Activated CD4-positive, alpha-beta memory T cell treated with anti-CD3 and anti-CD28 coated beads for 36 hours (primary cell): ENCODE data around the gene EXO5. TPM values are rescaled to one million over a fixed set of nuclear protein-coding genes. Genes with fewer than 3 reads are reported as not detected.

Experiments
- CTCF ChIA-PET: fragments of 350-600 bp; sonication (Branson Sonifier 250); formaldehyde crosslinking; loops from one replicate; lab custom pipeline; 2021; ENCODE audit warnings: antibody characterized with exemption, inconsistent platforms; lab: Charles Lee
- POLR2A ChIA-PET: fragments of 350-600 bp; sonication (Branson Sonifier 250); formaldehyde crosslinking; loops from one replicate; lab custom pipeline; 2021; ENCODE audit warnings: antibody characterized with exemption; lab: Charles Lee
- DNase-seq: peaks from one replicate; pipeline ENCODE4 v3.0.0-alpha.2; 2020
- H3K27ac Mint-ChIP-seq: one replicate; pipeline ENCODE4 v1.8.0; 2021; ENCODE audit warnings: mixed read lengths
- H3K27me3 Mint-ChIP-seq: one replicate; pipeline ENCODE4 v1.8.0; 2021; ENCODE audit warnings: mixed read lengths
- H3K36me3 Mint-ChIP-seq: one replicate; pipeline ENCODE4 v1.8.0; 2021; ENCODE audit warnings: mixed read lengths
- H3K4me1 Mint-ChIP-seq: one replicate; pipeline ENCODE4 v1.8.0; 2021; ENCODE audit warnings: low read depth, mixed read lengths
- H3K4me3 Mint-ChIP-seq: one replicate; pipeline ENCODE4 v1.8.0; 2021; ENCODE audit warnings: mild to moderate bottlenecking, mixed read lengths
- H3K9me3 Mint-ChIP-seq: one replicate; pipeline ENCODE4 v1.8.0; 2021; ENCODE audit warnings: mixed read lengths
- intact Hi-C: fragments of 100-400 bp; cut with micrococcal nuclease; formaldehyde crosslinking; loops from one replicate; pipeline ENCODE4 v1.15.1; 2023
- total RNA-seq, 2 experiments: library from RNA; stranded (reverse); gene quantifications; one replicate each; pipeline ENCODE4 v1.2.3, GENCODE V29; 2021

Gene EXO5
- total RNA-seq, 2 experiments from 2014 or later = 9.7 to 11.7 TPM

DNA sequence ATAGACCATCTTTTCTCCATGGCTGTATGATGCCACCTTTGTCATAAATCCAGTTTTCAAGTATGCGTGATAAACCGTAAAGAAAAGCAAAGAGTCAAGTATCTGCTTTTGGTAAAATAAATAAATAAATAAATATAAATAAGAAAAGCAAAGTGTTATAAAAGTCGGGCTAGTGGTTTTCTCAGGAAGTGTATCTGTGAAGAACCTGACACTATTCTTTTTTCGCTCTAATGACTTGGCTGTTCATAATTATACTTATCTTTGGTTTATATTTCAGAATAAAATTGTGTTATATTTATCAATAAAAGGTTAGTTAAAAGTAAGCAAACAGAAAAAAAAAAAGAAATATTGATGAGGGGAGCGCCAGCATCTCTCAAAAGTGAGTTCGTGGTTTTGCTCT lies 594 bp upstream of the EXO5 start:
- H3K27me3 Mint-ChIP-seq = no peaks in the 10 kb centered on the region
- CTCF ChIA-PET = interaction anchor here (0.6 to 3.5 kb wide), 3 partner anchors 25 to 70 kb away, joined by 3 to 15 read pairs (median 3); partner anchors contain the start of genes ZFP69B and ZNF684
- peaks cover 11% of the 10 kb centered on the region for H3K4me1 Mint-ChIP-seq
- POLR2A ChIA-PET = interaction anchor here (0.7 to 1.8 kb wide), 4 partner anchors 24 to 134 kb away, joined by 3 to 8 read pairs (median 6); partner anchors contain the start of genes ZFP69B and ZNF684
- H3K36me3 Mint-ChIP-seq = peaks cover 52% of the 10 kb centered on the region
- no peak for DNase-seq
- intact Hi-C loops = loop anchor here (1.0 to 2.0 kb wide), 3 partner anchors 23 to 57 kb away; partner anchors contain the start of genes ZFP69 and ZNF684
- H3K9me3 Mint-ChIP-seq = peaks cover 49% of the 10 kb centered on the region
- peak overlapping the region; percentile 77 for H3K4me3 Mint-ChIP-seq
- peak overlapping the region; percentile 78 for H3K27ac Mint-ChIP-seq

DNA sequence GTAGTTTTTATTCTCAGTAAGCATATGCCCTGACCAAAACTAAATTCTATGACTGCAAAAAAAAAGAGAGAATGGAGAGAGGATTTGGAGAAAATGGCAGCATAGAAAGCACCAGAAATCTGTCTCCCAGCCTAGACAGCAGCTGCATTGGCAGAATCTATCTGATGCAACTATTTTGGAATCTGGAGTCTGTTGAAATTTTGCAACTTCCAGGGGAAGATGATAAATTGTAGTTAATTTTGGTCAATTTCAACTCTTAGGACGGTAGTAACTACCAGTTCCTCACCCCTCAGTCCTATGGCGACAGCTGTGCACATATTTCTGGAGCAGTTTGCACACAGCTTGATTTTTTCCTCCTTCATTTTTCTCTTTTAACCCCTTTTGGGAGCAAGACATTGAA lies 10.9 kb downstream of the EXO5 start:
- DNase-seq = no peak
- Mint-ChIP-seq H3K9me3 (peaks cover 67% of the 10 kb centered on the region), H3K27me3 (peaks cover under 1% of the 10 kb centered on the region), H3K4me3 (no peak overlapping the region), H3K36me3 (peaks cover 37% of the 10 kb centered on the region), H3K4me1 (no peaks in the 10 kb centered on the region), H3K27ac (no peak overlapping the region)
- ChIA-PET POLR2A (no interaction called here), CTCF (no interaction called here)
- intact Hi-C loops = no loop called here

GRCh38 chr1:40530735-40531380 lies 22.3 kb downstream of the EXO5 start:
- CTCF ChIA-PET = interaction anchor here (0.9 to 1.9 kb wide), 5 partner anchors 80 to 387 kb away, joined by 3 to 10 read pairs (median 3); partner anchors contain the start of gene ZFP69B

DNA sequence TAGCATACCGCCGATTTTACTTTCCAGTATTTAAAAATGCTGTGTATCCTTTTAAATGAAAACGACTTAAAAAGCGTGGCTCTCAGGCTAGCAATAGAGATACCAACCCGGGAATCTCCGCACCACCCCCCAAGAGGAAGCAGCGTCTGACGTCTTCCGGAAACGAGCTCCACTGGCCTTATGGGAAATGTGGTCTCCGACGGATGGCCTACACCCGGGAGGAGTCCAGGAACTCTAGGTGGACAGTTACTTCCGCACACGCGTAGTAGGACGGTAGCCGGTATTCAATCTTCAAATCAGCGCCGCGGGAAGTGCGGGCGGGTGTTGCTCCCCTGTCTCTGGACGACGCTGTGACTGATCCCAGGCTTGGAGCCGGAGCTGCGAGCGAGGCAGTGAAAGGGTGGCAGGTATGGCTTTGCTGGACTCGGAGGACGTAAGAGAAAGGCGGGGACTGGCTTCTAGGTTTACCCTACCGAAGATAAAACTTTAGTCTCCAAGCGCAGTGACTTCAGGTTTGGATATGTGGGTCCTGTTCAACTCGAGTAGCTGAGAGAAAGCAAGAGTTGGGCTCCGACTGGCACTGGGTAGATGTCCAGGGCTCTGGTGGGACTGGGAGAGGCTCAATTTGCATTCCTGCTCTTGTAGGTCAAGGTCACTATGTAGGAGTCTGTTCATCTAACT lies 23.0 kb downstream of the EXO5 start, which contains the start of gene ZNF684:
ZNF684 (plus strand) TSS at position 257 of the 681 bp plus-strand sequence. CDS start 1,530 bp downstream, outside the sequence.
- DNase-seq = peak; percentile 92
- intact Hi-C loops = loop anchor here (1.0 to 5.0 kb wide), 4 partner anchors 23 to 161 kb away; partner anchors contain the start of genes EXO5 and NFYC
- peaks cover 4% of the 10 kb centered on the region for H3K9me3 Mint-ChIP-seq
- peaks cover 12% of the 10 kb centered on the region for H3K36me3 Mint-ChIP-seq
- peaks cover 19% of the 10 kb centered on the region for H3K4me1 Mint-ChIP-seq
- H3K27ac Mint-ChIP-seq = peak within 1 kb of the TSS; percentile 84
- peaks cover 2% of the 10 kb centered on the region for H3K27me3 Mint-ChIP-seq
- H3K4me3 Mint-ChIP-seq = peak within 1 kb of the TSS; percentile 96
- POLR2A ChIA-PET = interaction anchor here (1.4 to 2.0 kb wide), 4 partner anchors 14 to 161 kb away, joined by 3 to 10 read pairs (median 4); partner anchors contain the start of gene ZFP69B
- CTCF ChIA-PET = interaction anchor here (0.9 to 2.8 kb wide), 13 partner anchors 10 to 388 kb away, joined by 3 to 15 read pairs (median 4); partner anchors contain the start of genes EXO5, NFYC and ZFP69B

More at GRCh38 chr1:40530735-40531380, 22.3 kb downstream of the EXO5 start:
- no peak for DNase-seq
- H3K9me3 Mint-ChIP-seq = peaks cover 9% of the 10 kb centered on the region
- peak overlapping the region; percentile 84 for H3K27ac Mint-ChIP-seq
- peaks cover 19% of the 10 kb centered on the region for H3K4me1 Mint-ChIP-seq
- POLR2A ChIA-PET = interaction anchor here (1.4 to 2.0 kb wide), 4 partner anchors 14 to 161 kb away, joined by 3 to 10 read pairs (median 4); partner anchors contain the start of gene ZFP69B
- peaks cover 12% of the 10 kb centered on the region for H3K36me3 Mint-ChIP-seq
- peaks cover 2% of the 10 kb centered on the region for H3K27me3 Mint-ChIP-seq
- intact Hi-C loops = loop anchor here (1.0 to 5.0 kb wide), 3 partner anchors 23 to 161 kb away; partner anchors contain the start of genes EXO5 and NFYC
- H3K4me3 Mint-ChIP-seq = peak overlapping the region; percentile 96

DNA sequence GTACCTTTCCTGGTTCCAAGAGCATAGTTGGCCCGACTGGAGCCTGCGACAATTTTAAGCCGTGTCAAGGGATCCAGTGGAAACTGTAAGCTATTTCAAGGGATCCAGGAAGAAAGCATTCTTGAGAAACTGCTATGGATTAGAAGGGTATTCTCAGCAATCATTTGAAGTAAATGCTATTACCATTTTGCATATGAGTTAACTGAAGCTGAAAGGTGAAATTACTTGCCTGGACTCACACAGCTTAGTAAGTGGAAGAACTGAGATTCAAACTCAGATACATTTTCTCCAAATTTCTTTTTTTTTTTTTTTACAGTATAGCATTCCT lies 23.5 kb downstream of the EXO5 start:
- Mint-ChIP-seq H3K27me3 (peaks cover 2% of the 10 kb centered on the region), H3K36me3 (peaks cover 13% of the 10 kb centered on the region)
- intact Hi-C loops = loop anchor here (1.0 to 5.0 kb wide), 2 partner anchors 81 to 160 kb away; partner anchors contain the start of gene NFYC

GRCh38 chr1:40532844-40533424 lies 24.4 kb downstream of the EXO5 start:
- Mint-ChIP-seq H3K27me3 (peaks cover 2% of the 10 kb centered on the region), H3K9me3 (peaks cover 2% of the 10 kb centered on the region), H3K27ac (no peak overlapping the region), H3K4me3 (peak overlapping the region; percentile 96), H3K4me1 (peaks cover 19% of the 10 kb centered on the region), H3K36me3 (peaks cover 14% of the 10 kb centered on the region)
- ChIA-PET POLR2A (interaction anchor here (2.0 kb wide), 1 partner anchor 83 kb away, joined by 10 read pairs; the partner anchor contains the start of gene ZFP69B), CTCF (interaction anchor here (0.6 to 2.8 kb wide), 26 partner anchors 9 to 420 kb away, joined by 3 to 15 read pairs (median 4); partner anchors contain the start of genes EXO5, NFYC and ZFP69B)
- peak; percentile 36 for DNase-seq
- intact Hi-C loops = loop anchor here (1.0 to 5.0 kb wide), 3 partner anchors 82 to 317 kb away; partner anchors contain the start of gene NFYC

More for the DNA sequence above, 23.5 kb downstream of the EXO5 start:
- peak overlapping the region; percentile 84 for H3K27ac Mint-ChIP-seq
- CTCF ChIA-PET = interaction anchor here (0.6 to 2.8 kb wide), 23 partner anchors 10 to 420 kb away, joined by 3 to 15 read pairs (median 4); partner anchors contain the start of genes EXO5, NFYC and ZFP69B
- POLR2A ChIA-PET = interaction anchor here (1.4 to 2.0 kb wide), 4 partner anchors 15 to 160 kb away, joined by 3 to 10 read pairs (median 4); partner anchors contain the start of gene ZFP69B
- H3K4me3 Mint-ChIP-seq = peak overlapping the region; percentile 96
- peaks cover 4% of the 10 kb centered on the region for H3K9me3 Mint-ChIP-seq
- H3K4me1 Mint-ChIP-seq = peaks cover 19% of the 10 kb centered on the region
- no peak for DNase-seq

GRCh38 chr1:40534589-40534988 lies 26.0 kb downstream of the EXO5 start:
- CTCF ChIA-PET = no interaction called here
- H3K4me1 Mint-ChIP-seq = peaks cover 19% of the 10 kb centered on the region
- intact Hi-C loops = loop anchor here (5.0 kb wide), 1 partner anchor 158 kb away; the partner anchor contains the start of gene NFYC
- no peak overlapping the region for H3K4me3 Mint-ChIP-seq
- POLR2A ChIA-PET = no interaction called here
- H3K36me3 Mint-ChIP-seq = peaks cover 17% of the 10 kb centered on the region
- H3K27ac Mint-ChIP-seq = no peak overlapping the region
- peaks cover 2% of the 10 kb centered on the region for H3K9me3 Mint-ChIP-seq
- no peak for DNase-seq
- no peaks in the 10 kb centered on the region for H3K27me3 Mint-ChIP-seq

- Mint-ChIP-seq H3K27ac (no peak overlapping the region), H3K36me3 (peaks cover 17% of the 10 kb centered on the region), H3K4me3 (no peak overlapping the region), H3K27me3 (no peaks in the 10 kb centered on the region), H3K4me1 (peaks cover 19% of the 10 kb centered on the region), H3K9me3 (peaks cover 2% of the 10 kb centered on the region)
- intact Hi-C loops = no loop called here
- CTCF ChIA-PET = no interaction called here
- DNase-seq = no peak
- POLR2A ChIA-PET = interaction anchor here (0.5 kb wide), 1 partner anchor 29 kb away, joined by 3 read pairs; no protein-coding TSS in a partner anchor
Observed at GRCh38 chr1:40535732-40536131, 27.2 kb downstream of the EXO5 start.

DNA sequence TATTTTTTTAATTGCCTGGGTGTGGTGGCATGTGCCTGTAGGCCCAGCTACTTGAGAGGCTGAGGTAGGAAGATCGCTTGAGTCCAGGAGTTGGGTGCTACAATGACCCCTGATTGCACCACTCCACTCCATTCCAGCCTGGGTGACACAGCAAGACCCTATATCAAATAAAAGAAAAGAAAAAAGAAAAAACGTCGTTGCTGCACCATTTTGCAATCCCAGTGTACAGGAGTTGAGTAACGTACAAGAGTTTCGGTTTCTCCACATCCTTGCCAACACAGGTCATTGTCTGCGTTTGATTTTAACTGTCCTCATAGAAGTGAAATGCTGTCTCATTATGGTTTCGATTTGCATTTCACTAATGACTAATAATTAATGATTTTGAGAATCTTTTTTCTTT lies 30.8 kb downstream of the EXO5 start:
- intact Hi-C loops = no loop called here
- POLR2A ChIA-PET = no interaction called here
- Mint-ChIP-seq H3K4me3 (no peak overlapping the region), H3K4me1 (no peaks in the 10 kb centered on the region), H3K27ac (no peak overlapping the region), H3K9me3 (no peaks in the 10 kb centered on the region), H3K27me3 (no peaks in the 10 kb centered on the region), H3K36me3 (peaks cover 39% of the 10 kb centered on the region)
- no peak for DNase-seq
- CTCF ChIA-PET = no interaction called here

- DNase-seq = no peak
- intact Hi-C loops = no loop called here
- no peak overlapping the region for H3K27ac Mint-ChIP-seq
- no peaks in the 10 kb centered on the region for H3K27me3 Mint-ChIP-seq
- H3K36me3 Mint-ChIP-seq = peaks cover 51% of the 10 kb centered on the region
- no peak overlapping the region for H3K4me3 Mint-ChIP-seq
- POLR2A ChIA-PET = no interaction called here
- CTCF ChIA-PET = no interaction called here
- H3K4me1 Mint-ChIP-seq = no peaks in the 10 kb centered on the region
- peaks cover 20% of the 10 kb centered on the region for H3K9me3 Mint-ChIP-seq
Observed at GRCh38 chr1:40546957-40547356, 38.4 kb downstream of the EXO5 start.

- H3K4me1 Mint-ChIP-seq = no peaks in the 10 kb centered on the region
- ChIA-PET POLR2A (no interaction called here), CTCF (no interaction called here)
- no peak overlapping the region for H3K4me3 Mint-ChIP-seq
- peaks cover 5% of the 10 kb centered on the region for H3K9me3 Mint-ChIP-seq
- peaks cover 4% of the 10 kb centered on the region for H3K36me3 Mint-ChIP-seq
- H3K27ac Mint-ChIP-seq = no peak overlapping the region
- no peak for DNase-seq
- intact Hi-C loops = no loop called here
- no peaks in the 10 kb centered on the region for H3K27me3 Mint-ChIP-seq
Observed at GRCh38 chr1:40553017-40553416, 44.5 kb downstream of the EXO5 start.
